ENCODE measurements around the gene NATD1. TPM values are rescaled to one million over a fixed set of nuclear protein-coding genes. Genes with fewer than 3 reads are reported as not detected.

Gene NATD1
- polyA plus RNA-seq, 4 donors, result 11.9 to 16.1 (median 13.7) TPM

DNA sequence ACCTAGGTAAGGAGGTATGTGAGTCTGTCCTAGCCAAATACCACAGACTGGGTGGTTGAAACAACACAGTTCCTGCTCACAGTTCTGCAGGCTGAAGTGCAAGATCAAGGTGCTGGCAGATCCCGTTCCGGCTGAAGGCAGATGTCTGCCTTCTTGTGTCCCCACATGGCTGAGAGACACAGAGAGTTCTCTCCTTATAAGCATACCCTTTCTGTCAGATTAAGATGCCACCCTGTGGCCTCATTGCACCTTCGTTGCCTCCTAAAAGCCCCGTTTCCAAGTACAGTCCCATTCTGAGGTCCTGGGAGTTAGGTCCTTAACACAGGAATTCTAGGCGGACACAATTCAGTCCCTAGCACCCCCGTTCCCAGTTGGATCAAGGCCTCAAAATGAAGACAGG is 30.1 kb downstream of the NATD1 start:
- no peak for DNase-seq (ENCODE audit: low read depth in 4 of 4, low spot score in 2 of 4)

DNA sequence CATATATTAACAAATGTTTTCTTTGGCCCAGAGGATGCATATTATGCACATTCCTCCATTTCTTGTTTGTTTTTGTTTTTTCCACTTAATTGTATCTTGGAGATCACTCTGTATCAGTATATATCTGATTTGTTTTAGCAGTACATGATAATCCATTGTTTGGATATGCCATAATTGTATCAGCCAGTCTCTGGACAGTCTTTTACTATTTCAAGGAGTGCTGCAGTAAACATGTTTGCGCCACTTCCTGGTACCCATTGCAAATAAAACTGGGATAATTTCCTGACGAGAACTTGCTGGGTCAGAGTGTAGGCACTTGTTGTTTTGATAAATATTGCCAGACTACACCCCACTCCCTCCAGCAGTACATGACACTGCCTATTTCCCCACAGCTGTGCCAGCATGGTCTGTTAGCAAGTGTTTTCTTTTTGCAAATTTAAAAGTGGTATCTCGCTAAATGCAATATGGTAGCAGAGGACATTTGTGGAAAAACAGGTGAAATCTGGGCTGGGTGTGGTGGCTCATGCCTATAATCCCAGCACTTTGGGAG is 34.3 kb downstream of the NATD1 start:
- DNase-seq (ENCODE audit: low read depth in 4 of 4, low spot score in 2 of 4), result no peak

DNA sequence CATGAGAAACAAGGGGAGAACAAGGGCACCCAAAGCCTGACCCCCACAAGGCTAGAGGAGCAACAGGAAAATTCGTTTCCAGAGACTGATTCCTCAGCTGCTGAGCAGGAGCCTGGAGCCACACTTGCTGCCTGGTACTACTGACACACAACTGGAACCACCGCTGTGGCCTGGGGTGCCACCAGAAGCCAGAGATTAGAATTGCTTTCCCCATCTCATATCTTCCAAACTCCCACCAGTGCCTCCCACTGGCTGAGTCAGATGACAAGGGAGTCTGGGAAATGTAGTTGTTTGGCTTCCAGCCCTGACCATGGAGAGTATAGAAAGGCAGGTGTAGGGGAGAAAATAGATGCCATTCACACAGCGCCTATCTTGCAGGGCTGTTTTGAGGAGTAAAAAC is 35.1 kb downstream of the NATD1 start:
- no peak for DNase-seq (ENCODE audit: low read depth in 4 of 4, low spot score in 2 of 4)

DNA sequence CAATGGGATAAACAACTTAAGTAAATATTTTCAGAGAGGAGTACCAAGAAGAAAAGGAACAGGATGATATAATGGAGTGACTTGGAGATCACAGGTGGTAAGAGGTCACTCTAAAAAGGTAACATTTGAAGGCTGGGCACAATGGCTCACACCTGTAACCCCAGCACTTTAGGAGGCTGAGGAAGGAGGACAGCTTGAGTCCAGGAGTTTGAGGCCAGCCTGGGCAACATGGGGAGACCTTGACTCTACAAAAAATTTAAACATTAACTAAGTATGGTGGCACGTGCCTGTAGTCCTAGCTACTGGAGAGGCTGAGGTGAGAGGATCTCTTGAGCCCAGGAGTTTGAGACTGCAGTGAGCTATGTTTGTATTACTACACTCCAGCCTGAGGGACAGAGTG is 35.9 kb downstream of the NATD1 start:
- no peak for DNase-seq (ENCODE audit: low read depth in 4 of 4, low spot score in 2 of 4)

DNA sequence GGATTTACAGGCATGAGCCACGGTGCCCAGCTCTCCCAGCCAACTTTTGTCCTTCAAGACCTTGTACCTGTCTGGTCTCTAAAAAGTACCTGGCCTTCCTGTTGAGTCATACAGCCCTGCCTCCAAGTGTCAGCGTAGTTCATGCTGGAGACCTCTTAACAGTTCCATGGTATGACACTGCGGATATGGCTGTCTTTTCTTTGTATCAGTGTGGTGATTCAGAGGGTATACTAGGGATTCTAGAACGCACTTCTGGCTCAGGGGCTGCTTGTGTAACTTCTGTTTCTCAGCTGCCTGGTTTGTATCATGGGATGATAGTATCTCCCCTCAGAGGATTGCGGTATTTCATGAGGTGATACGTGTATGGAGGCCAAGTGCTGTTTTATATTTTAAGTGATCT is 37.3 kb downstream of the NATD1 start:
- no peak for DNase-seq (ENCODE audit: low read depth in 4 of 4, low spot score in 2 of 4)

DNA sequence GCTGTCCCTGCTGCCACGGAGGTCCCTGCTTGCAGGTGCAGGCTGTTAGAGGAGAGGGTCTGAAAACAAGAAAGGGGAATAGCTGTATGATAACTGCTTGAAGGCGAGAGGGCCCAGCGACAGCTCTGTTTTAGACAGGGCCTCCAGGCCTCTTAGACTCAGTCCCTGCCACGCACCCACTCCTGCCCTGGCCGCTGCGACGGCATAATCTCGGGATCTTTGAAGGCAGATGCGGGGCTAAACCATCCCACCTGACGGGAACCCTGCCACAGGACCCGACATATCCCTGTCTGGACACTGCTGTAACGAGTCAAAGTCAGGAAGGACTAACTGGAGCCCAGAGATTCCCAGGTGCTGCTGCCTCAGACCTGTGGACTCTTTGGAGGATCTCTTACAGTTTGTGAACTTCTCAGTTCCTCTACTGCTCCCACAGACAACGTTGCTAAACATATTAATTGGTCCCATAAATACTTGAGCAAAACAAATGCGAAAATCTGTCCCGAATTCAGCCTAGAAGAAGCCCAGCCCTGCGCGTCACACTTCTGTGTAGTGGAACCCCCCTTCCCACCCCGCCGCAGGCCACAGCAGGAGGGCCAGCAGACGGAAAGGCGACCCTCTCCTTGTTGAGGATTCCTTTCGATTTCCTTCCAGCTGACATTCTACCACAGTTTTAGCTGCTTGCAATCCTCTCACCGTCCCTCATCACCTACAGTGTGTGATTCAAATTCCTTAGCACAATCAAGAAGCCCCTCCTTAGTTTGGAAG is 38.3 kb downstream of the NATD1 start:
- no peak for DNase-seq (ENCODE audit: low read depth in 4 of 4, low spot score in 2 of 4)

DNA sequence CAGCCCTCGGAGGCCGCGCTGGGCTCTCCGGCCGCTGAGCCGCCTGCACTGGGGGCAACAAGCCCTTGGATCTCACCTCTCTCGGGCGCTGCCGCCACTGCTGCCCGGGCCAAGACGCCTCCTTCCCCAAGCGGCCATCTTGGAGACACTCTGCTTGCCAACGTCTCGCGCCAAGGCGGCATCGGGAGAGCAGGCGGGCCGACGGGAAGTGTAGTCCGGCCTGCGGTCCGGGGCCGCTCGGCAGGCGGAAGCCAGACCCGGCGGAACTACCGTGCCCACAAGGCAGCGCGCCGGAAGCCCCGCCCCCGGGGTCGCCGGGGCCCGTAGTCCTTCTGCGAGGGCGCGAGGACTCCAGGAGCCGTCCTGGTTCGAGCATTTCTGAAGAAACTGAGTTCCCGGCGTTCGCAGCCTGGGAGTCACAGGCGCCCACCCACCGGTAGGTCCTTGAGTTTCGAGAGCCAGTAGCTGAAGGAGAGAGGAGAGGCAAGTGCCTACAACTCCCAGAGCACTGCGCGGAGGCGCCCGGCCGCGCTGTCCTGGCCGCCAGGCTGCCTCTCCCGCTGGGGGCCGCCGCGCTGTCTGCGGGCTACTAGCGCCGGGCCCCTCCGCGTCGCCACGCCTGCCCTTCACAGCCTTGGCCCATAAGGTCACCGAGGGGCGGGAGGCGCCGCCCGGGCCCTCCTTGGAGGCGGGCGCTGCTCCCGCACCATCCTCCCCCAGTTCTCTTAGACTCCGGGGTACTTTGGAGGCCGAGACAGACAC is 39.0 kb downstream of the NATD1 start, which contains the start of gene TMEM11:
Gene TMEM11 (minus strand): TSS at position 147 of the 762 bp plus-strand sequence. CDS start 9 bp downstream, at position 138.
- DNase-seq (ENCODE audit: low read depth in 4 of 4, low spot score in 2 of 4), result peak; percentile 81 to 91 (median 82)

DNA sequence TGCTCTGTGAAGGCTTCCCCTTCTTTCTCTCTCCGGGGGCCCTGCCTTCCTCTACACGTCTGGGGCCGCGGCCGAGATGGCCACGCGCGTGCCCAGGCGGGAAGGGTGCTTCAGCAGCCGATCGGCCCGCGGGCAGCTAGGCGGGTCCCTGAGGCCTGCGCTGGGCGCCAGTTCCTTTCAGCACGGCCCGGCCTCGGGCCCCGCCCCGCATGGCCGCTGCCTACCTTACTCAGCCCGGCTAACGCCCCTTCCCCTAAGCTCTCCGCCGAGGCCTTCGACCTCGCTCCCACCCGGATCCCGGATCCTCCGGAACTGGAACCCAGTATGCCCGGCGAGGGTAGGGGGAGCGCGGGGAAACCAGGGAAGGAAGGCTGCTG is 39.6 kb downstream of the NATD1 start:
- DNase-seq (ENCODE audit: low read depth in 4 of 4, low spot score in 2 of 4), result no peak

DNA sequence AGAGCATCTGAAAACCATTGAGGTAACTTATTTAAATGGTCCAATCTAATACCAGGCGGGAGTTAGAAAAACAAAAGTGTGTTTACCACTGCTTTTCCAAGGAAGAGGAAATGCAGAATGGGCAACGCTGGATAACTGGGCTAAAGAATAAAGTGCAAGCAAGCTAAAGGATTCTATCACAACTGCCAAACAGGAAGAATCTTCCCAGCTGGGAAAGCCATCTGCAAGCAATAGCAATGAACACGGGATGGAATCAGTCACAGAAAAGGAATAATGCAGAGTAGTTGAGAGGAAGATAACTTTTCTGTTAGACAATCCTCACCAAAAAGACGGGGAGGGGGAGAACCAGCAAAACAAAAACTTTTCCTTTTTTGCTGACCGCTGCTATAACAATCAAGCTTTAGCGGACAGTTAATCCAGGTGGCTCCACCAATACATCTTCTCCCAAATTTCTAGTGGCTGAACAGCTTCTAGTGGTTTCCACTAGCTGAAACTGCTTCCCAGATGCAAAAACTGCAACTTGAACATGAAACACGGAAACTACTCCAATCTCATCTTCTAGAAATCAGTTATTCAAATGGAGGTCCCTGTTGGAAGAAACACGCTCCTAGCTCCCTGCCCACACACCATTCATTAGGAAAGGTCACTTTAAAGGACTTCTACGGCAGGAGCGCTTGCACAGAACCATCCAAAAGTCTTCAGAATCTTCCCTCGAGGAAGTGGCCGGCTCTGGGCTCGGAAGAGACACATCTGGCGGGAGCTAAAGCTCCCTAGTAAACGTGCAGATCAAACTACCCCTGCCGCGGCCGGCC is 40.2 kb downstream of the NATD1 start:
- no peak for DNase-seq (ENCODE audit: low read depth in 4 of 4, low spot score in 2 of 4)

DNA sequence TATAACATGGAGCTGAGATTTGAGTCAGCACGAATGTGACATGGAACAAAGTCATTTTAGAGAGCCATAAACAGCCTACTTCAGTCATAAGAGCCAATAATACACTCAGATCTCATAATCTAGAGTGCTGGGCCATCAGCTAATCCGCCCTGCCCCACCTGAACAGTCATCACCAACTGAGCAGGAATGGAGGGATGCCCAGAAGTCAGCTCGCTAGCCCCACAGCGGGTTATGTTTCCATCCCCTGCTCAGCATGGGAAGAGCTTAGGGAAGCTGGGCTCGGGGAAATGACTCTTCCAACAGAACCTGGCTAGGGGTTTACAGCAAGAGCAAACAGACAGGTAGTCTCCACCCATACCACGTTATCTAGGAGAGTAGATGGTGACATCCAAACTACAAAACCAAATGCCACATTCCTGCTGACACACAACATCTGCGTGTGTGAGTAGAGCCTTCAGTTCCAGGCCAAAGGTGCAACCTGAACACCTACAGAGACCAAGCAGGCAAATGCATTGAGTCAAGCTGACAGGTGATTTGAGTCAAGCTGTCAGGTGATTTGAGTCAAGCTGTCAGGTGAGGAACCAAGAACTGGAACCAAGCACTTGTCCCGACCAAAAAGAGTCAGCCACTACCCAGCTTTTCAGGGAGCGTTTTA is 41.3 kb downstream of the NATD1 start:
- DNase-seq (ENCODE audit: low read depth in 4 of 4, low spot score in 2 of 4), result no peak

DNA sequence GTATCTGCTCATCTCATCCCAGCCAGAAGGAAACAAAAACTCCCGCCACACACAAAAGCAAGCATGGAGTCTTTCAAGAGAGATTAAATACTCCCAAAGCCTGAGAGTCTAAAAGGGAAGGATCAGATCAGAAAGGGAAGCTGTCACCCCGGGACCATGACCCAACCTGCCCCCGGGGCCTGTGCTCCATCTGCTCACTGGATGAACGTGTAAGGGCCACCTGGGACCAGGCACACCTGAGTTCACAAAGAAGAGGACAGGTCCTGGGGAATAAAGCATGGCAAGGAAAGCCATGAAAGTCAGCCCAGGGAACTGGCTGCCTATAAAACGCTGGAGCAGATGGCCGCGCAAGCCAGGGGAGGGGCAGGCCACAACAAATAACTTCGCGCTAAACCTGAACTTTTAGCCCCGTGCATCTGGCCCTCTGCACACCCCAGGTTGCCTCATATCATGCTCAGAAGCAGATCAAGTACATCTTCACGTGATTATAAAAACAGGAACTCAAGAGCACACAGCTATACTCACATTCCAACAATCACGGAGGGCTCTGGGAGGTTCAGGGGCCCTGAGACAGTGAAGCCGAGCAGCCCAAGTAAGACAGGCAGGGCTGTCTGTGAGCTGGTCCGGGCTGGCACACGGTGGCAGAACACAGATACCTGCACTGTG is 42.7 kb downstream of the NATD1 start:
- no peak for DNase-seq (ENCODE audit: low read depth in 4 of 4, low spot score in 2 of 4)

DNA sequence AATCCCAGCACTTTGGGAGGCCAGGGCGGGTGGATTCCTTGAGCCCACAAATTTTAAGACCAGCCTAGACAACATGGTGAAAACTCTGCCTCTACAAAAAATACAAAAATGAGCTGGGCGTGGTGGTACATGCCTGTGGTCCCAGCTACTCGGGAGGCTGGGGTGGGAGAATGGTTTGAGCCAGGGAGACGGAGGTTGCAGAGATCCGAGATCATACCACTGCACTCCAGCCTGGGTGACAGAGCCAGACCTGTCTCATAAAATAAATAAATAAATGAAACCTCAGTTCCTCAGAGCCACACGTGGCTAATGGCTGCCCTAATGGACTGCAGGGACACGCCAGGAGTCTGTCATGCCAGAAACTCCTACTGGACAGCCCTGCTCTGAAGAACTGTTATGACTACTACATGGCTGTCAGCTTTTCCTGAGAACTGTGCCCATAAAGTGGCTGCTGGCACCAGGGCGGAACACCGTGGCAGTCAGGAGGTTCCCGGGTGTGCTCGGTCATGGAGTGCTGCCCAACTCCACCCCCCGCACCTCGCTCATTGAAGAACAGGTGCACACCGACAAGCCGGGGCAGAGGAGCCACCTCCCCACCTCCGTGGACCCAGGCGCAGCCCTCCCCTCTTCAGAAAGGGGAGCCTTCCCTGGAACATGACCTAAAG is 43.6 kb downstream of the NATD1 start:
- DNase-seq (ENCODE audit: low read depth in 4 of 4, low spot score in 2 of 4), result no peak

DNA sequence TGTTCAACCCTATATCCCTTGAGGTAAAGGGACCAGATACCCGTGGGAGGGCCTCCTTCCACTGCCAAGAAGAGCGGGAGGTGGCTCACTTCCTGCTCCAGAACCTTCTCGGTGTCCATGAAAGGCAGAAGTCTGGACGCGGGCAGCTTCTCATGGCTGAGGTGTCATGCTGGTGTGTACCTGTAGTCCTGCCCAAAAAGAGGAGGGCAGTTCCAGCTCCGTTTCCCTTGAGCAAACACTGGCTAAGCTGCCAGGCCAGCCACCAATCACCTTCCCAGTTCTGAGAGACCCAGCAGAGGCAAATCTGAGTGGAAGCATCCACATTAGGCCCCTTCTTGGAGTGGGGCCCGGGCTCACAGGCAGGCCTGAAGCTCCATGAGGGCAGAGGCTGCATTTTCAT is 44.9 kb downstream of the NATD1 start:
- no peak for DNase-seq (ENCODE audit: low read depth in 4 of 4, low spot score in 2 of 4)

DNA sequence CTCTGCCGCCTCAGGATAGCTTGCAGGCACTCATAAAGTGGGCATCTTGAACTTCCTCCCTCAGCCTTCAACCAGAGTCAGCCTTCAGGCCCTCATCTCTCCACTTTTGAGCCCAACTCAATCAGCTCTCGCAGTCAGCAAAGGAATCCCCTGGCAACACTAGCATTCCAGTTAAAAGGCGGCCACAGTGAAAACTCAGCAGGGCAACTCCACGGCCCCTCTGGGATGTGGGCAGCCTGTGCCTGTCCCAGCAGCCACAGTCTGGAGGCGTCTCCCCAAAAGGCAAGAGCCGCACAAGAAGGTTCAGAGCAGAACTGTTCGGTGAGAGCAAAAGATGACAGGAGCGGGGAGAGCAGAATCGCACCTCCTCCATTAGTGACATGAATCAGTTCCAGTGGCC is 48.3 kb downstream of the NATD1 start:
- no peak for DNase-seq (ENCODE audit: low read depth in 4 of 4, low spot score in 2 of 4)

DNA sequence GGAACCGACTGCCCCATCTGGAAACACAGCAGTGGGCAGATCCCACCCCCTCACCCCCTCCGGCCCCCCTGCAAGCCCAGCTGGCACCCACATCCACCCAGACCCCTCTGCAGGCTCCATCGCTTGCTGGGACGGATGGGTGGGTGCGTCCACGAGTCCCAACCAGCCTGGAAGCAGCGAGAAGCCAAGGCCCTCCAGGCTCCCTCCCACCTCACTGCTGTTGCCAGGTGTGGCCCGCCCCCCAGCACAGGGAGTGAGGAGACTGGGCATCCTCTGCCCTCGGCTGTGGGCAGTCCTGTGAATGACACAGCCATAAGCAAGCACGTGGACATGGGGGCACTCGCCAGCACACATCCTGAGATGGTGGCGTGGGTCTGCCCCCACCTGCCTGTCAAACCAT is 50.7 kb downstream of the NATD1 start:
- DNase-seq (ENCODE audit: low read depth in 4 of 4, low spot score in 2 of 4), result no peak

DNA sequence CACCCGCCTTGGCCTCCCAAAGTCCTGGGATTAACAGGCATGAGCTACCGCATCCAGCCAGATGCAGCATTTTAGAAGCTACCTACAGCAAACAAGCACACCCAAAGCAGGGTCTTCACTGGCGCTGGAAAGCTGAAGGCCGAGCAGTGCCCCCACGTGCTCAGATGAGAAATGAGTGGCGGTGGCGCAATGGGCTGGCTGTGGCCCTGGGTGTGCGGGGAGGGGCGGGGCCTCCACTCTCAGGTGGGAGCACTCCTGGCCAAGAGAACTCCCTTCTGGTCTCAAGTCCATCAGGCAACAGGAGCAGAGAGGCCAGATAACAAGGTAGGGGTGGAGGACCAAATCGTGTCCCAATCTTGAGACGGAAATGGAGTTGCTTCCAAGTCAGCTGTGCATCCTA is 51.3 kb downstream of the NATD1 start:
- no peak for DNase-seq (ENCODE audit: low read depth in 4 of 4, low spot score in 2 of 4)

DNA sequence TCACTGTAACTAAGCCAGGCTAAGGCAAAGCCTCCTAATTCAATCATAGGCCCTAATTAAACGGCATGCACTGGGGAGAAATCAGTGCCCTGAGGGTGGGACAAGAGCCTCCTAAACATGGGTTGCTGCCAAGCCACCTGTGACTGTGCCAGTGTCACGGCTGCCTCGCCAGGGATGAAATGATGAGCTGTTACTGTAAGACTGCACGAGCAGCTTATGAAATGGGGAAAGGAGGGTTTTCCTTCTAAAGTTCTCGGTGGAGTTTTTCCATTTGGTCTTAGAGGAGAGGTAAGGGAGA is 52.0 kb downstream of the NATD1 start:
- DNase-seq (ENCODE audit: low read depth in 4 of 4, low spot score in 2 of 4), result no peak

DNA sequence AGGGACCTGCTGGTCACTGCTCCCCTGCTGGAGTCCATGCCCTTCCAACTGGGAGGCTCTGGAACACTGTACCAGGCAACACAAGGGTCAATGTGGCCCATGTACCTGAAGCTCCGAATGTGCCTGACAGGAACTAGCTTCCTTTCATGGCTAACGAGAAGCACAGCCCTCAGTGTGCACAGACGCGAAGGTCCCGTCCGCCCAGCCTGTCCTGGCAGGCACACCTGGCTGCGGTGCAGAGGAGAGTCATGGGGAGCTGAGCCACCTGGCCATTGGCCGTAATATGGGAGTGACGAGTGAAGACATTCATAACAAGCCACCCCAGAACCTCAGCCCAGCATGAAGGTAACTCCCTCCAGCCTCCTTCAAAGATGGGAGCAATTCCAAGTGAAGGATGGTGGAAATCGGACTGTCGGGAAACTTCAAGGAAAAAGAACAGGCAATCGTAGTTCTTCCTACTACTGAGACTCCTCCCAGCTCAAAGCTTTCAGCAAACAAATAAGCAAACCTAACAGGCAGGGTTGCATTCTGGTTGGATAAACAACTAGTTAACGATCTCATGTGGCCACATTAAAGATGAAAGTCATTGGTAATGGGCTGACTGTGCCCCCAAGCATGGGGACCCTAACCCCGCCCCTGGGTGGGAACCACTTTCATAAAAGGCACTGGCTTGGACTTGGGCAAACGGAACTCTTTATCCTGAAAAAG is 52.5 kb downstream of the NATD1 start:
- no peak for DNase-seq (ENCODE audit: low read depth in 4 of 4, low spot score in 2 of 4)

DNA sequence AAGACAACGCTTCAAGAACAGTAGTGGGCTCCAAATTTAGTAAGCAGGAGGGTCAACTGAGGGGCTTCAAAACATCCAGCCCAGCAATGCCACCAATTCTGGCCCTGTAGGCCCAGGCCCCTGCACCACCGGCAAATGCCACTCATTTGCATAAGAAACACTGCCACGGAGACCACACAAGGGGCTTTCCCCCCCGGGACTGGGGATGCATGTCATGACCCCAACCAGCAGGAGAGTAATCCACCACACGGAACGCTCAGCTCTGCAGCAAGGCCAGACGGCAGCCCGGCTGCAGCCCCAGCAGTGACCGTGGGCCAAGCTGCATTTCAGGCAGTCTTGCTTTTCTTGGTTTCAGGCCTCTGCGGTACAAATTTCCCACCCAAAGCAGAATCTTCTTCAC is 53.4 kb downstream of the NATD1 start:
- no peak for DNase-seq (ENCODE audit: low read depth in 4 of 4, low spot score in 2 of 4)
